Stimulated activated CD4-positive, alpha-beta T cell treated with anti-CD3 and anti-CD28 coated beads, Interleukin-1b, Interleukin-23, amount 100 ng/mL, for 1 hour (primary cell): ENCODE measurements around the gene EFNA3.

ENCODE experiments used
- DNase-seq, 2 donors: peaks; one replicate each; pipeline ENCODE4 v3.0.0-alpha.2; 2020; ENCODE audit warnings: low read depth in 2 of 2

Gene EFNA3

GRCh38 chr1:155048449-155049334 lies 29.9 kb upstream of the EFNA3 start:
- DNase-seq, result no peak

GRCh38 chr1:155049651-155050559 lies 28.7 kb upstream of the EFNA3 start:
- DNase-seq, result no peak

GRCh38 chr1:155050560-155051341 lies 27.9 kb upstream of the EFNA3 start, which contains the start of gene ADAM15:
Gene ADAM15 (plus strand): TSS chr1:155051316. CDS start chr1:155051387, 71 bp downstream.
- DNase-seq, result peak; percentile 41 to 64

GRCh38 chr1:155051342-155051776 lies 27.3 kb upstream of the EFNA3 start:
- DNase-seq, result no peak

- DNase-seq, result no peak
These were observed 26.7 kb upstream of the EFNA3 start for GRCh38 chr1:155051777-155052398.

- DNase-seq, result no peak
These were observed 25.9 kb upstream of the EFNA3 start for GRCh38 chr1:155052439-155053395.

GRCh38 chr1:155053531-155054105 lies 25.0 kb upstream of the EFNA3 start:
- no peak for DNase-seq

GRCh38 chr1:155057104-155057503 lies 21.5 kb upstream of the EFNA3 start:
- DNase-seq, result no peak

- no peak for DNase-seq
These were observed 20.8 kb upstream of the EFNA3 start for GRCh38 chr1:155057788-155058211.

- DNase-seq, result no peak
These were observed 17.9 kb upstream of the EFNA3 start for GRCh38 chr1:155060736-155061135.

- peak; percentile 88 to 97 for DNase-seq
These were observed 17.1 kb upstream of the EFNA3 start for GRCh38 chr1:155061381-155062150.

GRCh38 chr1:155062151-155062686 lies 16.4 kb upstream of the EFNA3 start:
- no peak for DNase-seq

GRCh38 chr1:155062702-155063411 lies 15.8 kb upstream of the EFNA3 start:
- DNase-seq, result peak in 1 of 2 donors; percentile 72

GRCh38 chr1:155063550-155064110 lies 15.0 kb upstream of the EFNA3 start, which contains the start of gene EFNA4:
Gene EFNA4 (plus strand): TSS chr1:155063740. CDS start chr1:155063824, 84 bp downstream.
- peak; percentile 54 to 61 for DNase-seq

- no peak for DNase-seq
These were observed 14.4 kb upstream of the EFNA3 start for GRCh38 chr1:155064111-155064831.

- no peak for DNase-seq
These were observed 13.7 kb upstream of the EFNA3 start for GRCh38 chr1:155064832-155065429.
